Loucy (cell line): ENCODE results near the gene TRAF3IP1.

Source experiments
- H2AFZ ChIP-seq: fragments of 200-600 bp; sonication (generic); 2 replicates; pipeline ENCODE4 v1.6.0; 2016; ENCODE audit warnings: antibody characterized with exemption, mild to moderate bottlenecking, low read length, moderate library complexity
- H3F3A ChIP-seq: fragments of 200-600 bp; 2 replicates; pipeline ENCODE4 v1.6.0; 2016; ENCODE audit warnings: antibody characterized with exemption, low read depth, mild to moderate bottlenecking
- H3K27me3 ChIP-seq: fragments of 200-600 bp; sonication (generic); 2 replicates; pipeline ENCODE4 v1.6.1; 2014; ENCODE audit warnings: low read length, mild to moderate bottlenecking; ENCODE audit not compliant: insufficient read depth, poor library complexity, severe bottlenecking
- H3K36me3 ChIP-seq: fragments of 200-600 bp; sonication (generic); 2 replicates; pipeline ENCODE4 v1.6.1; 2016; ENCODE audit warnings: low read length; ENCODE audit not compliant: insufficient read depth
- H3K4me1 ChIP-seq: fragments of 200-600 bp; sonication (generic); 2 replicates; pipeline ENCODE4 v1.5.1; 2014; ENCODE audit warnings: low read length, mild to moderate bottlenecking; ENCODE audit not compliant: insufficient read depth, poor library complexity, severe bottlenecking
- H3K4me2 ChIP-seq: fragments of 200-600 bp; sonication (generic); 2 replicates; pipeline ENCODE4 v1.6.0; 2014; ENCODE audit warnings: antibody characterized with exemption, low read length, low read depth, mild to moderate bottlenecking; ENCODE audit not compliant: poor library complexity, severe bottlenecking
- H3K4me3 ChIP-seq: fragments of 200-600 bp; sonication (generic); 2 replicates; pipeline ENCODE4 v1.5.1; 2014; ENCODE audit warnings: low read length, mild to moderate bottlenecking, mixed read lengths; ENCODE audit not compliant: poor library complexity, severe bottlenecking
- H3K79me2 ChIP-seq: fragments of 200-600 bp; sonication (generic); 2 replicates; pipeline ENCODE4 v1.6.1; 2014; ENCODE audit warnings: low read length; ENCODE audit not compliant: insufficient read depth
- H3K9ac ChIP-seq: fragments of 200-600 bp; sonication (generic); 2 replicates; pipeline ENCODE4 v1.6.0; 2014; ENCODE audit warnings: mild to moderate bottlenecking, low read depth, low read length, moderate library complexity; ENCODE audit not compliant: poor library complexity, severe bottlenecking
- H3K9me2 ChIP-seq: fragments of 200-600 bp; sonication (generic); replicated peaks from 2 replicates; pipeline ENCODE4 v1.6.1; 2016; ENCODE audit warnings: low read depth, low read length, mixed read lengths
- H3K9me3 ChIP-seq: fragments of 200-600 bp; sonication (generic); 2 replicates; pipeline ENCODE4 v1.6.1; 2014; ENCODE audit warnings: mild to moderate bottlenecking, antibody characterized with exemption, low read length, low read depth; ENCODE audit not compliant: insufficient read depth
- H4K20me1 ChIP-seq: fragments of 200-600 bp; sonication (generic); 2 replicates; pipeline ENCODE4 v1.6.0; 2014; ENCODE audit warnings: antibody characterized with exemption, low read length, mild to moderate bottlenecking; ENCODE audit not compliant: insufficient read depth, poor library complexity, severe bottlenecking
- EZH2phosphoT487 ChIP-seq: fragments of 200-600 bp; IDR thresholded peaks from 2 replicates; pipeline ENCODE4 v1.6.1; 2018; ENCODE audit warnings: antibody characterized with exemption, mild to moderate bottlenecking, moderate library complexity, borderline replicate concordance
- TF ChIP-seq, protein P1 (sequence below): fragments of 200-600 bp; sonication (generic); conservative IDR thresholded peaks from 2 replicates; pipeline ENCODE4 v1.5.1; 2014; ENCODE audit warnings: mild to moderate bottlenecking, antibody characterized with exemption, low read length

Gene TRAF3IP1

DNA sequence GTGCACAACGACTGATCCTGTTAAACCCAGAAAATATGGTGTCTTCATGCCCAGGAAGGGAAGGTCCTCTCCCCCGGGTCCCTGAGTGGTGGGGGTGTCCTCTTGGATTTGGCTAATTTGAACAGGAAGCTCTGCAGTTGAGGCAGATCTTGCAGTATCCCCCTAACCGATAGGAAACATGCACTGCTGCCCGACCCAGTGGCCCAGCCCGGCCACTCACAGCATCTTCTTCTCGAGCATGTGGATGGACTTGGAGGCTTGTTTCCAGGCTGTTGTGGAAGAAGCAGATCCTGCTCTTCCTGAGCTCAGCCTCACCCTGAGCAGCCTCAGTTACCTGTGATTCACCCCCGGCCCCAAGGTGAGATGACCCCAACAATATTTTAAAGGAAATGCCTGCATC is 60.0 kb downstream of the TRAF3IP1 start:
- TF ChIP-seq, protein P1, sequence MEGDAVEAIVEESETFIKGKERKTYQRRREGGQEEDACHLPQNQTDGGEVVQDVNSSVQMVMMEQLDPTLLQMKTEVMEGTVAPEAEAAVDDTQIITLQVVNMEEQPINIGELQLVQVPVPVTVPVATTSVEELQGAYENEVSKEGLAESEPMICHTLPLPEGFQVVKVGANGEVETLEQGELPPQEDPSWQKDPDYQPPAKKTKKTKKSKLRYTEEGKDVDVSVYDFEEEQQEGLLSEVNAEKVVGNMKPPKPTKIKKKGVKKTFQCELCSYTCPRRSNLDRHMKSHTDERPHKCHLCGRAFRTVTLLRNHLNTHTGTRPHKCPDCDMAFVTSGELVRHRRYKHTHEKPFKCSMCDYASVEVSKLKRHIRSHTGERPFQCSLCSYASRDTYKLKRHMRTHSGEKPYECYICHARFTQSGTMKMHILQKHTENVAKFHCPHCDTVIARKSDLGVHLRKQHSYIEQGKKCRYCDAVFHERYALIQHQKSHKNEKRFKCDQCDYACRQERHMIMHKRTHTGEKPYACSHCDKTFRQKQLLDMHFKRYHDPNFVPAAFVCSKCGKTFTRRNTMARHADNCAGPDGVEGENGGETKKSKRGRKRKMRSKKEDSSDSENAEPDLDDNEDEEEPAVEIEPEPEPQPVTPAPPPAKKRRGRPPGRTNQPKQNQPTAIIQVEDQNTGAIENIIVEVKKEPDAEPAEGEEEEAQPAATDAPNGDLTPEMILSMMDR, result no peak
- TF ChIP-seq EZH2phosphoT487, result no peak
- peak overlapping the region; percentile 36 for H3K9ac ChIP-seq
- no peaks in the 10 kb centered on the region for H3K9me2 ChIP-seq
- H4K20me1 ChIP-seq, result no peaks in the 10 kb centered on the region
- no peaks in the 10 kb centered on the region for H3K9me3 ChIP-seq
- H2AFZ ChIP-seq, result no peak overlapping the region
- H3K36me3 ChIP-seq, result peaks cover 6% of the 10 kb centered on the region; the same call in 1 of the 2 replicates
- H3K79me2 ChIP-seq, result no peaks in the 10 kb centered on the region
- peaks cover 6% of the 10 kb centered on the region for H3F3A ChIP-seq
- no peak overlapping the region for H3K4me3 ChIP-seq
- H3K4me1 ChIP-seq, result peaks cover 66% of the 10 kb centered on the region
- H3K4me2 ChIP-seq, result peak overlapping the region; percentile 66
- no peaks in the 10 kb centered on the region for H3K27me3 ChIP-seq

DNA sequence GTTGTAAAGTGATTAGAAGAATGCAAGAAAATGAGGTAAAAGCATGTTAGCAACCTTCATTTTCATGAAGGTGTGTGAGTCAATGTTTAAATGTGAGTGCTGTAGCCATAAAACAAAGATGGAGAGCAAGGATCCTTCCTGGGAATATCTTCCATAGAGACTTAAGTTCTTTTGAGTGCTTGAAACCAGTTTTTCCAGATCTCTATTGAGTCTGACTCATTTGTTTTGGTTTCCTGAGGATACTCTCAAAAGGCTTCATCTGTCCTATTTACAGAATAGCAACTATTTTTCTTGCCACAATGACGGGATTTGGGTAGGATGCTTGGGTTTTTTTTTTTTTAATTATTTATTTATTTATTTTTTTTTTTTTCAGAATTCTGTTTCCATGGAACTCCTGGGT is 60.5 kb downstream of the TRAF3IP1 start:
- Histone ChIP-seq H3K79me2 (no peaks in the 10 kb centered on the region), H3K4me2 (peak overlapping the region; percentile 66), H3K36me3 (peaks cover 6% of the 10 kb centered on the region; the same call in 1 of the 2 replicates), H4K20me1 (no peaks in the 10 kb centered on the region), H3K9me3 (no peaks in the 10 kb centered on the region), H2AFZ (no peak overlapping the region), H3K9me2 (no peaks in the 10 kb centered on the region), H3F3A (peaks cover 6% of the 10 kb centered on the region), H3K4me1 (peaks cover 65% of the 10 kb centered on the region), H3K4me3 (no peak overlapping the region), H3K27me3 (no peaks in the 10 kb centered on the region), H3K9ac (peak overlapping the region; percentile 36)
- TF ChIP-seq EZH2phosphoT487, result no peak
- TF ChIP-seq, protein P1, result no peak

DNA sequence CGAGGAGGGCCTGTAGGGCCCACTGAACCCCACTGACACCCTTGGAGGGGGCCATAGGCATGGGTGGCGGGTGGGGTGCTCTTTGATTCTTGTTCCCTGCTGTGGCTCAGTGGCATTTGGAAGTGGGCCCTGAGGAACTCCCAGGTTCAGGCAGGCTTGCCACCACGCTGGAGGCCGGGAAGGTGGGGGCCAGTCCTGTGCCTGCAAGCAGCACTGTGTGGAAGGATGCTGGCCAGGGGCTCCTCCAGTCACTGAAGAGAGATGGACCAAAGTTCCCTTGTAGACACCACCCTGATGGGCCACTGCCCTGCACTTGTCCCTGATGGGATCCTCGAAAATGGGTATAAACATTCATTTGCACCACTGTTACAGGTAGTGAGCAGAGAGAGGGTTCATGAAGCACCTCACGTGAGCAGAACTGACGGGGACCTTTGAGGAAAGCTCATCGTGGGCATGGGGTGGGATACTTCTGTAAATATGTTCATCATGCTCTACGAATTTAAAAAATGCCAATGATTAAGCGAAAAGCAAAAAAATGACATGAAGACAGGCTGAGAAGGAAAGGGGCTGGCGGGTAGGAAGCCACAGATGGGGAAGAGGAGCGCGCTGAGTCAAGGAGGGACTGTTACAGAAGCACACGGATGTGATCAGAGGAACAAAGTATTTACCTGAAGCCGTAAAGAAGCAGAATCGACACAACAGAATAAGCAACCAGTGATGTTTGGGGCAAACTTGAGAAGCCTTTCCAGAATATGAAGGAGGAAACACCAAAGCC is 61.2 kb downstream of the TRAF3IP1 start:
- no peaks in the 10 kb centered on the region for H3K27me3 ChIP-seq
- no peak for TF ChIP-seq EZH2phosphoT487
- TF ChIP-seq, protein P1, result no peak
- no peaks in the 10 kb centered on the region for H3K9me3 ChIP-seq
- H3K79me2 ChIP-seq, result no peaks in the 10 kb centered on the region
- no peaks in the 10 kb centered on the region for H4K20me1 ChIP-seq
- peaks cover 57% of the 10 kb centered on the region for H3K4me1 ChIP-seq
- H3K9me2 ChIP-seq, result no peaks in the 10 kb centered on the region
- no peak overlapping the region for H2AFZ ChIP-seq
- peaks cover 6% of the 10 kb centered on the region; the same call in 1 of the 2 replicates for H3K36me3 ChIP-seq
- H3K9ac ChIP-seq, result no peak overlapping the region
- no peak overlapping the region for H3K4me2 ChIP-seq
- peaks cover 6% of the 10 kb centered on the region for H3F3A ChIP-seq
- H3K4me3 ChIP-seq, result no peak overlapping the region
